GM21576 (cell line): ENCODE results near the gene SLC13A3.
A peak's percentile ranks its signal among the peaks of the same experiment; 100 is the strongest.

Experiments used
- ATAC-seq: cut with Tn5 transposase; IDR thresholded peaks from one replicate; pipeline ENCODE4 v1.9.1; 2021; ENCODE audit warnings: mild to moderate bottlenecking, moderate library complexity; ENCODE audit not compliant: unreplicated experiment

The SLC13A3 gene, protein sequence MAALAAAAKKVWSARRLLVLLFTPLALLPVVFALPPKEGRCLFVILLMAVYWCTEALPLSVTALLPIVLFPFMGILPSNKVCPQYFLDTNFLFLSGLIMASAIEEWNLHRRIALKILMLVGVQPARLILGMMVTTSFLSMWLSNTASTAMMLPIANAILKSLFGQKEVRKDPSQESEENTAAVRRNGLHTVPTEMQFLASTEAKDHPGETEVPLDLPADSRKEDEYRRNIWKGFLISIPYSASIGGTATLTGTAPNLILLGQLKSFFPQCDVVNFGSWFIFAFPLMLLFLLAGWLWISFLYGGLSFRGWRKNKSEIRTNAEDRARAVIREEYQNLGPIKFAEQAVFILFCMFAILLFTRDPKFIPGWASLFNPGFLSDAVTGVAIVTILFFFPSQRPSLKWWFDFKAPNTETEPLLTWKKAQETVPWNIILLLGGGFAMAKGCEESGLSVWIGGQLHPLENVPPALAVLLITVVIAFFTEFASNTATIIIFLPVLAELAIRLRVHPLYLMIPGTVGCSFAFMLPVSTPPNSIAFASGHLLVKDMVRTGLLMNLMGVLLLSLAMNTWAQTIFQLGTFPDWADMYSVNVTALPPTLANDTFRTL

DNA sequence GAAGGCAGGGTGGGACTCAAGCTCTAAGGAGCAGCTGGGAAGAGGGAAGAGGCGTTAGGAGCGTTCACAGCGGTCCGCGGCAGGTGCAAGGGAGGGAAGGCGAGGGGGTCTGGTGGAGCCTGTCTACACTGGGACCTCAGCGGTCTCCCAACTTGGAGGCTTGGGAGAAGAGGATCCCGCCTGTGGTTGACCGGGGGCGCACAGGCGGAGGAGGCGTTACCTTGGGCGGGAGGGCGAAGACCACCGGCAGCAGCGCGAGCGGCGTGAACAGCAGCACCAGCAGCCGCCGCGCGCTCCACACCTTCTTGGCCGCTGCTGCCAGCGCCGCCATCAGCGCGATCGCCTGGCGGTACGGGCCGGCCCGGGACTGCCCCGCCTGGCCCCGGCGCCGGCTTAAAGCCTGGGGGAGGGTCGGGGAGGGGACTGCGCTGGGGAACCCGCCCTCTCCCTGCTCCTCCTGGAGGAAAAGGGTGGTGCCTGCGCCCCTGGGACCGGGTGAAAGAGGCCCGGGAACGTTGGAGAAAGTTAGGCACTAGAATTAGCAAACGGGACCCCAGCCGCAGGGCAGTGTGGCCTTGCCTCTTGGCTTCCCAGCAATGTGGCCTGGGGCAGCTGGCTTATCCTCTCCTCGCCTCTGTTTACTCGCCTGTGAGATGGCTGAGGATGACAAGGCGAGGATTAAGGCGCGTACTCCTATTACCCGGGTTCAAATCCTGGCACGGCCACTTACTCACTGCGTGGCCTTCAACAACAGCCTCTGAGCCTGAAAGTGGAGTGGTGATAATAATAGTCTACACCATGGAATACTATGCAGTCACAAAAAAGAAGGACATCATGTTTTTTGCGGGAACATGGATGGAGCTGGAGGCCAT, at the start of gene SLC13A3:
SLC13A3 (minus strand) TSS at position 369 of the 872 bp plus-strand sequence; CDS start at position 331, 38 bp downstream.
- ATAC-seq = no peak

DNA sequence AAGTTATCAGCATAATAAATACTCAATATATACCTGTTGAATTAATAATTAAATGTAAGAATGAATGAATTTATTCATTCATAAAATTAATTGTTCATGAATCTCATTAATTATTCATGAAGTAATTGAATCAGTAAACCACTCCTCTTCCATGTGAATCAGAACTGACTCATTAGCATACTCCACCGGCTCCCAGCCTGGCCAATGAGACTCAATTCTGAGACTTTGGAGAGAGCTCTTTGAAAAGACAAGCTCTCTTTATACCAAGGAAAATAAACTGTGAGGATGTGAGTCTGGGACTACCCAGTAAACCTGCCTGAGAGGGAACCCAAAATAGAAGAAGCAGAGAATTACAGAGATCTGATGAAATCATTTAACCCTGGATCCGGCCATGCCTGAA, 49.8 kb upstream of the SLC13A3 start:
- no peak for ATAC-seq

DNA sequence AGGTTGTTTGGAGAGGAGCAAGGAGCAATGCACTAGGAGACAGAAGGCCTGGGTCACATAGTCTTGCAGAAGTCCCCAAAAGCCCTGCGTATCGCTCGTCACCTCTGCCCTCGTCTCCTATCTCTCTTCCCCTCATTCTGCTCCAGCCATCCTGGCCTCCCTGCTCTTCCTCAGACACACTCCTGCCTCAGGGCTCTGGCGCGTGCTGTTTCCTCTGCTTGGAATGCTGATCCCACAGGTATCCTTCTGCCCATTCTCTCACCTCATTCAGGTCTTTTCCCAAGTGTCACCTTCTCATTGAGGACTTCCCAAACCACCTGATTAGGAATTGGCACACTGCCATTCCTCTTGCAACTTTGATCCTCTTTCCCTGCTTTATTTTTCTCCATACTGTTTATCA, 49.2 kb upstream of the SLC13A3 start:
- ATAC-seq = no peak

DNA sequence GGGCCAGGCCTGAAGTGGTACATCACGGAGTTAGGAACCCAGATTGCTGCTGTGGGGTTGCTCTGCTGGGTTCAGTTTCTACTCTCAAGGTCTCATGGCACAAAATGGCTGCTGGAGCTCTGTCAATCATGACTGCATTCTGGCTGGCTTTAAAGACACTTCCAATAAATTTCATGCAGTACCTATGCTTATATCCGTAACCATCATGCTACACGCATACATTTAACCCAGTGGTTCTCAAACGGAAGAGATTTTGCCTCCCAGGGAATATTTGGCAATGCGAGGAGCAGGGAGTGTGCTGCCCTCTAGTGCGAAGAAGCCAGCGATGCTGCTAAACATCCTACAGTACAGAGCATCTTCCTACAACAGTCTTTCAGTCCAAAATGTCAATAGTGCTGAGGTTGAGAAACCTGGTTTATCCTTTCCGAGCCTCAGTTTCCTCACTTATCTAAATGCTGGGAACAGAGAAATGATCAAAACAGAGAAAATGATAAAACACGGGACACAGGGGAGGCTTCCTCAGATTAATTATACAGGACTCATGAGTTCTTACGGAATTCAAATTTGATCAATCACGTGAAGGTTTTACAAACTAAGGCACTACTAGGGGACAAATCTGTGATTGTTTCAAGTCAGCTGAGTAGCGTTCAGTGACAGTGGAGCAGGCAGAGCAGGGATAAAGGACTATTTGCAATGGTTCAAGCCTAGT, 48.5 kb upstream of the SLC13A3 start:
- ATAC-seq = no peak

DNA sequence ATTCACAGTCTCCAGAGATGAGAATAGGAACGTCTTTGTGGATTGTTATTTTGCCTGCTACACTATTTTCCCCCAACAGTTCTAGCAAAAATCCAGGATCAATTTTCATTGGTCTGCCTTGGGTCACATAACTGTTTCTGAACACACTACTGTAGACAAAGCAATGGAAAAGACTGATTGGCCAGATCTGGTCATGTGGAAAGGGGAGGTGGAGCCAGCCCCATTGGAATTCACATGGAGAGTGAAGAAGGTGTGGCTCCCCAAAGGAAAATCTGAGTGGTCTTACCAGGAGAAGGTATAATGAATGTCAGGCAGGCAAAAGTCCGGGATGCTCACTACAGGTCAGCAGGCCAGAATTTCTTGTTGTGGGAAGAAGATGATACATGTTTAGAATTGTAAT, 47.5 kb upstream of the SLC13A3 start:
- no peak for ATAC-seq

DNA sequence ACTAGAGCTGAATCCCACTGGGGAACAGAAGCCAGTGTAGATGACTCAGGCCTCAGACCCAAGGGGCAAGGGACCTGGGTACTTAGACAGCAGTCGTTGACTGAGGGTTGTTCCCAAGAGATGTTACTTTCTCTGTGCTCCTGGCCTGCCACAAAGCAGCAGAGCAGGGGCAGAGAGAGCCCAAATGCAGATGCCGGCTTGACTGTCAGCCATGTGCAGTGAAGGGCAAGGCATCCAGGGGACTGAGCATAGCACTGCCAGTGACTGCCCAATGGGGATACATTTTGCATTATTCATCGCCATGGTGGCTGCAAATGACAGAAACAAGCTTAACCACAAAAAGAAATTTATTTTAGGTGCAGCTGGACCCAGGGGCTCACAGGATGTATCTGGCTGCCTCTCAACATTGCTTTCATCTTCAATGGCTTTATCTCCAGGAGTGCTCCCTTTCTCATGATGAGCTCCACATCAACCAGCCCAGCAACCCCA, 45.6 kb upstream of the SLC13A3 start:
- no peak for ATAC-seq

DNA sequence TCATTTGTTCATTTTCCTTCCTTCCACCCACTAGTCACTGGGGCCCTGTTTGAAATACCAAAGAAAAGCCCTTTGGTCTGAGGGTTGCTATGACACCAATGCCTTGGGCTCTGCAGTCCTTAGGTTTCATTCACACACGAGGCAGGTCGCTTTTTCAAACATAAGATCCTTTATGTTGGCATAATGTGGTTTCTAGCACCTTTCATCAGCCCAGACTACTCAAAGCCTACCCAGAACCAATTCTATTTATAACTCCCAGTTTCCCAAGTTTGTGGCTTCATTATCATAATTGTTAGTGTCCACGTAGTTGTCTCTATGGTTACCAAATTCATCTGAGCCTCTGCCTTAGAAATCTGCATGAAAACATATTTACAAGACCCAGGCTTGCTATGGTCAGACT, 44.6 kb upstream of the SLC13A3 start:
- no peak for ATAC-seq

DNA sequence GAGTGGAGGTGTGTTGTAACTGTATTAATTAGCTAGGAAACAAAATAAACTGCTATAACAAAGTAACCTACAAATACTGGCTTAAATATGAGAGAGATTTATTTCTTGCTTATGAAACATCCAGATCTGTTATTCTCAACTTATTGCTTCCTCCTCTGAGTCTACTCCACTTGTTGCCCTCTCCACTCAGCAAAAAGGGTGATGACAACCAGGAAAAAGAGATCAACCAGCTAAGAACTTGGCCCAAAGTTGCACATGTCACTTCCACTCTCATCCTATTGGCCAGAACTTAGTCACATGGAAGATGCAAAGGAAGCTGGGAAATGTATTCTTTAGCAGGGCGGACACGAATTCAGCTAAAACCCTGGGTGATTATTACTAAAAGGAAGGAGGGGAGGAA, 43.2 kb upstream of the SLC13A3 start:
- ATAC-seq = no peak

DNA sequence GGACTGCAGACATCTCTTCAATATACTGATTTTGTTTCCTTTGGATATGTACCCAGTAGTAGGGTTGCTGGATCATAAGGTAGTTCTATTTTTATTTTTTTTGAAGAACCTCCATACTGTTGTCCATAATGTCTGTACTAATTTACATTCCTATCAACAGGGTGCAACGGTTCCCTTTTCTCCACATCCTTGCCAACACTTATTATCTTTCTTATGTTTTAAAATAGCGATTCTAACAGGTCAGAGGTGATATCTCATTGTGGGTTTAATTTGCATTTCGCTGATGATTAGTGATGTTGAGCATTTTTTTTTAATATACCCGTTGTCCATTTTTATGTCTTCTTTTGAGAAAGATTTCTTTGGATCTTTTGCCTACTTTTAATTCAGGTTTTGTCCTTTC, 39.9 kb upstream of the SLC13A3 start:
- no peak for ATAC-seq

DNA sequence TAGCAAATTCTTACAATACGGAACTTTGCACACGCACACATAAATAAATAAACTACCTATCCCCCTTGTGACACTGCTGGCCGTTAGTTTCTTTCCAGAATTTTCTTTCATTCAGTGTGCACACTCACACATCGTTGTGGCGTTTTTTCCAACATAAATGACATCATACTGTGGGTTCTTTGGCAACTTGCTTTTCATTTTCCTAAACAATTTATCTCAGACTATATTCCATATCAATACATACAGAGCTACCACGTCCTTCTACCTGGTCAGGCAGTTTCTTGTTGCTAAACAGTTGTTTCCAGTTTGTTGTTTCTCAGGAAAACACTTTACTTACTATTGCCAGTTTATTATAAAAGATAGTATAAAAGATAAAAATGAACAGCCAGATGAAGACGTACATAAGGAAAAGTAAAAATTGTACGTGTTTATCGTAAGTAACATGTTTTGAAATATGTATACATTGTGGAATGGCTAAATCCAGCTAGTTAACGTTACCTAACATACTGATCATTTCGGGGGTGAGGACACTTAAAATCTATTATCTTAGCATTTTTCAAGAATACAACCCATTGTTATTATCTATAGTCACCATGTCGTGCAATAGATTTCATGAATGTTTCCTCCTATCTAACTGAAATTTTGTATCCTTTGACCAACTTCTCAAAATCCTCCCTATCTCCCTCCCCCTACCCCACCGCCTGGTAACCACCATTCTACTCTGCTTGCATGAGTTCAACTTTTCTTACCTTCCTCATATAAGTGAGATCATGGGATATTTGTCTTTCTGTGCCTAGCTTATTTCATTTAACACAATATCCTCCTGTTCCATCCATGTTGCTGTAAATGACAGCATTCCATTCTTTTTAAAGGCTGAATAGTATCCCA, 39.2 kb upstream of the SLC13A3 start:
- no peak for ATAC-seq

DNA sequence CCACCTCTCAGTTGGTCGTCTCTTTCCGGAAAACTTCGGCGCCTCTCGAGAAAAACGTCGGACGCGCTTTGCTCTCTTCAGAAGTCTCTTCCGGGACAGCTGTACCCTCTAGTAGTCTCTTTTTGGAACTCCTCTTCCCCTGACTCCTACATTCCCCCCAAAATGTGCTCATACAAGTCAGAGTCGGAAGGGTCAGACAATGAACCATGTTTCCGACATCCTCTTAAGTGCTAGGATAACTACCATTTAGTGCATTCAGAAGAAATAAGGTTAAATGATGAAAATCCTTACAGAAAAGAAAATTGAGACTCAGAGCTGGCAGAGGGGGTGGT, 38.5 kb upstream of the SLC13A3 start:
- ATAC-seq = no peak

DNA sequence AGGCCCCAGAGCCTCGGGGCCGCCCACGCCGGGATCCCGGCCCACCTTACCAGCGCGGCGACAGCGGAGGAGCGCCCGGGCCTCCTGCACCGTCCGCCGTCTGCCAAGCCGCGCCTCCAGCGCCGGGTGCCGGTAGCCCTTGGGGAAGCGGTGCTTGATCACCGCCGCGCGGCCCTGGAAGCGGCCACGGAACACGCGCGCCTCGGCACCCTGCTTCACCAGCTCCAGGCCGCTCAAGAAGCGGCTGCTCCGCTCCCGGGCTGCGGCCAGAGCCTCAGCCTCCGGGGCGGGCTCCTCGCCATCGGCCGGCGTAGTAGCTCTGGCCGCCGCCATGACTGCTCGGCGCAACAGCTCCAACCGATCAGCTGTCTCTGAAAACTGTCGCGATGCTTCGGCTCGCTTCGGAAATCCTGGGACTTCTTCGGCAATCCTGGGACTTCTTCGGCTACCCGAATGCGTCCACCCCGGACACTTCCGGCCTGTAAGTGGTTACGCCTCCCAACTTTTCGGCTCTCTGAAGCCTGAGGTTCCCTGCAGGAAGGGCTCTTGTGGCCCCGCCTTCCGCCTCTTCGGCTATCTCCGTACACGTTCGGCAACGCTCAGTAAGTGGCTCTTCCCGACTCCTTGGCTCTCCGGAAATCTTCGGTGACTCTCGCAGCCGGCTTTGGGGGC, 38.0 kb upstream of the SLC13A3 start, which contains the start of gene TP53RK:
TP53RK (minus strand) TSS at position 363 of the 672 bp plus-strand sequence; CDS start at position 333, 30 bp downstream.
- peak; percentile 88 for ATAC-seq

DNA sequence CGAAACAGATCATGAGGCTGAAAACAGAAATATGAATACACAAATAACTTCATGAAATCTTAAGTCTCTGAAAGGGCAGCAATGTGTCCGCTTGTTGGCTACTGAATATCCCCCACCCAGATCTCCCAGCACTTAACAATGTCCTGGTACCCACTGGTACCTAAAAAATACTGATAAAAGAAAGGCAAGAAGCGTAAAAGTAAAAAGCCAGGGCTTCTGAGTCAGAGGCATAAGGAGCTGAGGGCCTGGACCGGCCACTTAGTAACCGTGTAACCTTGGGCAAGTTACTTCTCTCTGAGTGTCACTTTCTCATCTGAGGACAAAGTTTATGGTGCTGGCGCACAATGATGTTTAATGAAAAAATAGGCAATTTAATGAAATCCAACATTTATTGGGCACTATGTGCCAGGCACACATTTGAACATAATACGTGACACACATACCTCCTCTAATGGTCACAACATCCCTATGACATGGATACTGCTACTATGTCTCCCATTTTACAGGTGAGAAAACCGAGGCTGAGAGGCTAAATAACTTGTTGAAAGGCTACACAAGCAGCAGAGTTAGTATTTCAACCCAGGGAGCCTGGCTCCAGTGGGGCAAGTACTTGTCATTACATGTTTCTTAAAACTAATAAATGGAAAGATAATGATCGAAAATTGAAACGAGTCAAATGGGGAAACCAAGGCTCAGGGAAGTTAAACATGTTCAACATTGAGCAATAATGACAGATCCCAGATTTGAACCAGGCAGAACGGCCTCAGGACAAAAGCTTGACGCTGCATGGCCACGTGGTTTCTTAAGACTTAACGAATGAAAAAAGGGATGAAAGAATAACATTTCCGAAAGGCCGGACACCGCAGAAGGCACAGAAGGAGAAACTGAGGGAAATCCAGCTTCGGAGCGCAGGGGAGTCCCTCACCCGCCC, 37.2 kb upstream of the SLC13A3 start:
- ATAC-seq = no peak

DNA sequence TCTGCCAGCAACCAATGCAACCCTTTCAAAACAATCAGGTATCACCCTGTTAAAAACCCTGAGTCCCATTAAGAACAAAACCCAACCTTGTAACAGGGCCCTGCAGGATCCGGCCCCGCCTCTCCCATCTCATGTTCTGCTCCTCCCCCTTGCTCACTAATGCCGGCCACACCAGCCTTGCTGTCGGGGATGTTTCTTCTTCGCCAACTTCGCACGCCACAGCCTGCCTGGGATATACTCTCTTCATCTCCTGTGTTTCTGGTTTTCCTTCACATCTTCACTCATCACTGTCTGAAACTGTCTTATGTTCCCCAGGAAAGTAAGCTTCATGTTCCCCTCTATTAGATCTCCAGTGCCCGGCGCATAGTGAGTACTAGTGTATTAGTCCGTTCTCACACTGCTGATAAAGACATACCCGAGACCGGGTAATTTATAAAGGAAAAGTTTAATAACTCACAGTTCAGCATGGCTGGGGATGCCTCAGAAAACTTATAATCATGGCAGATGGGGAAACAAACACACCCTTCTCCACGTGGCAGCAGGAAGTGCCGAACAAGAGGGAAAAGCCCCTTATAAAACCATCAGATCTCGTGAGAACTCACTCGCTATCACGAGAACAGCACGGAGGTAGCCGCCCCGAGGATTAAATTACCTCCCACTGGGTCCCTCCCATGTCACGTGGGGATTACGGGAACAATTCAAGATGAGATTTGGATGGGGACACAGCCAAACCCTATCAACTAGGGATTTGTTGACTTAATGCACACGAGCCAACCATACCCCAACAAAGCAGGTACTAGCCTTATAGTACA, 32.9 kb upstream of the SLC13A3 start:
- ATAC-seq = no peak

DNA sequence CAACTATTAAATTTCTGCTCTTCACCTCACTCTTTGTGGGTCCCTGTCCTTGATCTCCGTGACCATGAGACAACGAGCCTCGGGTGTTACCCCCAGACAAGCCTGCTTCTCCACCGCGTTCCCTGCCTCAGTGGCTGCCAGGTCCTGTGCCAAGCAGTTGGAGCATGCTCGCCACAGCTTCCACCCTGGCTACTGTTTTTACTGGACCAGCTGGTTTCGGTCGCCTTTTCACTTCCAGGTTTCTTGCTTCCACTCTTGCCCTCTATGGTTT, 32.3 kb upstream of the SLC13A3 start:
- no peak for ATAC-seq

DNA sequence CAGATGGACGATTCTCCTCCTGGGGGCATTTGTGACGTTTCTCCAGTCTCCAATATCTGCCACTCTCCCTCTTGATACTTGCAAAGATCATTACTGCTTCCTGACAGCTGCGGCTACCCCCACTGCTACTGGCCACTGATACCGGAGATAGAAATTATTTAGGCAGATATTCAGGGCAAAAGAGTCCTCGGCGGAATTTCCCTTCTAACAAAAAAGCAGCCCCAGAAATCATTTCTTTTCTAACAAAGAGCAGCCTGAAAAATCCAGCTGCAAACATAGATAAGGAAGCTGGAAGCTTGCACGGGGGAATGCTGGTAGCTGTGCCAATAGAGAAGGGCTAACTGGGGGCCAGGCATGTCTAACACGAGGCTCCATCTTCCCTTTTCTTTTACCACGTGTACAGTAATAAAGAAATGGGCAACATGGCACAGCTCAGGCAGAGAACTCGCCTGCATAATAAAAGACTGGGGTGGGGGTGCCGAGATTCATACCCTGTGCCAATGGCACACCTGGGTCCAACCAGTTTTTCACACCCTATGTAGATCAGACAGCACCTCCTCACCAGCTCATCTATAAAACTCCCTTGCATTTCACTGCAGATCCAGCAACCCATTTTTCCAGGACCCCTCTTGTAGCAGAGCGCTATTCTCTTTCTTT, 31.9 kb upstream of the SLC13A3 start:
- ATAC-seq = no peak
